Astrocyte (in vitro differentiated cells and primary cell): ENCODE measurements around the gene HOXC9. TPM values are rescaled to one million over a fixed set of nuclear protein-coding genes. Genes with fewer than 3 reads are reported as not detected.

ENCODE experiments used
- DNase-seq: peaks from one replicate; pipeline ENCODE4 v3.0.0-alpha.2; 2010; ENCODE audit warnings: low read depth
- FAIRE-seq: peaks from 2 replicates; lab custom pipeline; 2011; peaks lifted over from hg19 to GRCh38; lab: Jason Lieb, UNC
- H2AFZ ChIP-seq: 2 replicates; pipeline ENCODE4 v1.6.0; 2012; ENCODE audit warnings: low read depth, low read length, inconsistent platforms
- H3K27ac ChIP-seq: 2 replicates; pipeline ENCODE4 v1.5.1; 2011; ENCODE audit warnings: low read depth, low read length, inconsistent platforms
- H3K27me3 ChIP-seq: 2 replicates; pipeline ENCODE4 v1.6.0; 2011; ENCODE audit warnings: low read length, inconsistent platforms; ENCODE audit not compliant: insufficient read depth
- H3K36me3 ChIP-seq: 2 replicates; pipeline ENCODE4 v1.5.1; 2011; ENCODE audit warnings: low read length, inconsistent platforms; ENCODE audit not compliant: insufficient read depth
- H3K4me1 ChIP-seq: 2 replicates; pipeline ENCODE4 v1.5.1; 2011; ENCODE audit warnings: low read length, inconsistent platforms; ENCODE audit not compliant: insufficient read depth
- H3K4me2 ChIP-seq: 2 replicates; pipeline ENCODE4 v1.6.0; 2012; ENCODE audit warnings: low read length, inconsistent platforms
- H3K4me3 ChIP-seq: 2 replicates; pipeline ENCODE4 v1.5.1; 2011; ENCODE audit warnings: low read depth, mild to moderate bottlenecking, low read length, inconsistent platforms; ENCODE audit not compliant: insufficient read depth
- H3K79me2 ChIP-seq: 2 replicates; pipeline ENCODE4 v1.6.0; 2012; ENCODE audit warnings: mild to moderate bottlenecking, low read length, inconsistent platforms; ENCODE audit not compliant: insufficient read depth
- H3K9ac ChIP-seq: 2 replicates; pipeline ENCODE4 v1.6.0; 2012; ENCODE audit warnings: mild to moderate bottlenecking, low read length, inconsistent platforms
- H3K9me3 ChIP-seq: 2 replicates; pipeline ENCODE4 v1.5.1; 2012; ENCODE audit warnings: low read depth, mild to moderate bottlenecking, low read length, inconsistent platforms; ENCODE audit not compliant: insufficient read depth
- H4K20me1 ChIP-seq: 2 replicates; pipeline ENCODE4 v1.6.0; 2012; ENCODE audit warnings: low read length, inconsistent platforms; ENCODE audit not compliant: insufficient read depth
- H3K27ac Mint-ChIP-seq: one replicate; pipeline ENCODE4 v1.8.0; 2021; ENCODE audit warnings: mild to moderate bottlenecking, mixed read lengths; ENCODE audit not compliant: unreplicated experiment
- H3K27me3 Mint-ChIP-seq: one replicate; pipeline ENCODE4 v1.8.0; 2021; ENCODE audit warnings: low read depth, mixed read lengths; ENCODE audit not compliant: unreplicated experiment
- H3K36me3 Mint-ChIP-seq: one replicate; pipeline ENCODE4 v1.8.0; 2021; ENCODE audit warnings: low read depth, mixed read lengths; ENCODE audit not compliant: unreplicated experiment
- H3K4me1 Mint-ChIP-seq: one replicate; pipeline ENCODE4 v1.8.0; 2021; ENCODE audit warnings: low read depth, mixed read lengths; ENCODE audit not compliant: unreplicated experiment
- H3K4me3 Mint-ChIP-seq: one replicate; pipeline ENCODE4 v1.8.0; 2021; ENCODE audit warnings: mild to moderate bottlenecking, moderate library complexity, mixed read lengths; ENCODE audit not compliant: unreplicated experiment
- H3K9me3 Mint-ChIP-seq: one replicate; pipeline ENCODE4 v1.8.0; 2021; ENCODE audit warnings: mild to moderate bottlenecking, mixed read lengths; ENCODE audit not compliant: unreplicated experiment
- EZH2 ChIP-seq: IDR thresholded peaks from 2 replicates; pipeline ENCODE4 v1.6.1; 2012; ENCODE audit warnings: mild to moderate bottlenecking, low read length, inconsistent platforms; ENCODE audit not compliant: insufficient read depth
- total RNA-seq: library from RNA; stranded (reverse); gene quantifications from 2 replicates; pipeline ENCODE4 v1.2.1, GENCODE V29; 2021
- TF ChIP-seq, protein P1 (sequence below): IDR thresholded peaks from 2 replicates; pipeline ENCODE4 v1.5.1; 2011; ENCODE audit warnings: low read depth, mild to moderate bottlenecking, inconsistent platforms, low read length, moderate library complexity; ENCODE audit not compliant: insufficient read depth

Gene HOXC9
- total RNA-seq, 1 donor from 2014 or later: not detected

DNA sequence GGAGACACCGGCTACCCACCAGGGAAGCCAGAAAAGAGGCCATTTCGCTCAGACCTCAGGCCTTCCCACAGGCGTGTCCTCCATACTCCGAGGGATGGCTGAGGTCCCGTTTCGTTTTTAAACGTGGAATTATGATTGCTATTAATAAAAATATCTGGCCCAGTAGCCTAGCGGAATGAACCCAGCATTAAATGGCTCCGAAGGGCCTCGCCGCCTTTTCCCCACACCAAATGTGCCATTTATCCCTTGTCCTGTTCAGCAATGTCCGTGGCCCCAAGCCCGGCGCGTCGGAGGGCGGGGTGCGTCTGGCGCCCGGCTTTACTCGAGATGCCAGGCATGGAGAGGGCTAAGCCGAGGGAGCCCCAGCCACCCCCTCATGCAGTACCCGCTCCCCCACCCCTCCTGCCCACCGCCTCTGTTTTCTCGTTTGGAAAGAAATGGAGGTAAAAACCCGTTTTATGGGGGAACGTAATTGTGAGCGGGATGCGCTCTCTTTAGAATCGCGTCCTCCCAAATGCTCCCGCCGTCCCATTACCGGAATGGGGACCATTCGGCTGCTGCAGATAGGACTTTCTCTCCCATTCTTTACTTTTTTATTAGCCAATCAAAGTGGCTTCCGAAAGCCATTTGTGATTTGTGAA lies 14.5 kb downstream of the HOXC9 start:
- H3K36me3 ChIP-seq: no peaks in the 10 kb centered on the region
- peaks cover 15% of the 10 kb centered on the region for H3K9me3 Mint-ChIP-seq
- H2AFZ ChIP-seq: no peak overlapping the region
- FAIRE-seq: no peak
- H3K4me3 Mint-ChIP-seq: no peak overlapping the region
- no peak overlapping the region for H3K27ac Mint-ChIP-seq
- H3K27ac ChIP-seq: no peak overlapping the region
- H3K4me3 ChIP-seq: no peak overlapping the region
- H4K20me1 ChIP-seq: no peaks in the 10 kb centered on the region
- no peak overlapping the region for H3K9ac ChIP-seq
- no peaks in the 10 kb centered on the region for H3K79me2 ChIP-seq
- no peaks in the 10 kb centered on the region for H3K4me1 ChIP-seq
- no peaks in the 10 kb centered on the region for H3K36me3 Mint-ChIP-seq
- peaks cover 82% of the 10 kb centered on the region for H3K27me3 Mint-ChIP-seq
- H3K9me3 ChIP-seq: no peaks in the 10 kb centered on the region
- H3K4me2 ChIP-seq: no peak overlapping the region
- peaks cover 84% of the 10 kb centered on the region for H3K27me3 ChIP-seq
- DNase-seq: no peak
- no peaks in the 10 kb centered on the region for H3K4me1 Mint-ChIP-seq
- TF ChIP-seq, protein P1, sequence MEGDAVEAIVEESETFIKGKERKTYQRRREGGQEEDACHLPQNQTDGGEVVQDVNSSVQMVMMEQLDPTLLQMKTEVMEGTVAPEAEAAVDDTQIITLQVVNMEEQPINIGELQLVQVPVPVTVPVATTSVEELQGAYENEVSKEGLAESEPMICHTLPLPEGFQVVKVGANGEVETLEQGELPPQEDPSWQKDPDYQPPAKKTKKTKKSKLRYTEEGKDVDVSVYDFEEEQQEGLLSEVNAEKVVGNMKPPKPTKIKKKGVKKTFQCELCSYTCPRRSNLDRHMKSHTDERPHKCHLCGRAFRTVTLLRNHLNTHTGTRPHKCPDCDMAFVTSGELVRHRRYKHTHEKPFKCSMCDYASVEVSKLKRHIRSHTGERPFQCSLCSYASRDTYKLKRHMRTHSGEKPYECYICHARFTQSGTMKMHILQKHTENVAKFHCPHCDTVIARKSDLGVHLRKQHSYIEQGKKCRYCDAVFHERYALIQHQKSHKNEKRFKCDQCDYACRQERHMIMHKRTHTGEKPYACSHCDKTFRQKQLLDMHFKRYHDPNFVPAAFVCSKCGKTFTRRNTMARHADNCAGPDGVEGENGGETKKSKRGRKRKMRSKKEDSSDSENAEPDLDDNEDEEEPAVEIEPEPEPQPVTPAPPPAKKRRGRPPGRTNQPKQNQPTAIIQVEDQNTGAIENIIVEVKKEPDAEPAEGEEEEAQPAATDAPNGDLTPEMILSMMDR: no peak
- peak; percentile 23 for TF ChIP-seq EZH2

DNA sequence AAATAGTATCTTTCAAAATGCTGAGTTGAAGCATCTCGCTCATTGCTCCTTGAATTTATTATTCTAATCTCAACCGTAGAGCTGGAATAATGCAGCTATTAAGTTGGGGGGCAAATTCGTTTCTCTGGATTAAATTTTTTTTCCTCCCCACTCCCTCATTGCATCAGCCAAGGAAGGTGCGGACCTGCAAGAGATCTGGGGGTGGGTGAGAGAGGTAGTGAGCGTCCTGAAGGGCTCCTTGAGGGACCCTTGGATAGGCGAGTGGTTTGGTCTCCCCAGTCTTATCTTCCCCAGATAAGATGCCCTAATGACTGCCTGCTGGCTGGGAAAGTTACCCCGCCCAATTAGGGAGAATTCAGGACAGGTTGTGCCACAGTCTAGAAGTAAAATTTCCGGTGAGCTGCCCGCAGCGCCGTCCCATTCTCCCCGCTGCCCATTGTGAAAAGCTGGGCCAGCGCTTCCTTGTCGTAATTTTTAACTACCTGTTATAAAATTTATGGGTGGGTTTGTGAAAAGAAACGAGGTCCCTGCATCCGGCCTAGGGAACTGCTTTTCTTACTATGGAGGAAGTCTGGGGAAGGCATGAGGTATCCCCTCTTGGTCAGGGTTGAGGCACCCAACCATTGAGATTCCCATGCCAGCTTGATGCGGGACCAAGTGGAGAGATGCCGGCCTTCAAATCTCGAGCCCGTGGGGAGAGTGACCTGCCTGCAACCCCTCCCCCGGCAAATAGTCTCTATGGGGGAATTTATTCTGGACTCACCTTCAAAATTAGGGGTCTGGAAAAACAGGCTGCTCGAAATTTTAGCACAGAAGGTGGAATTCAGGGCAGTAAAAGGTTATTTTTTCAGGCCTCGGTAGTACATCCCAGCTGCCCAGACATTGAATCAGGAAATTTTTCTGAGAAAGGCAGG lies 15.3 kb downstream of the HOXC9 start:
- peaks cover 18% of the 10 kb centered on the region for H3K9me3 Mint-ChIP-seq
- H3K4me3 Mint-ChIP-seq: no peak overlapping the region
- peaks cover 84% of the 10 kb centered on the region for H3K27me3 Mint-ChIP-seq
- H2AFZ ChIP-seq: no peak overlapping the region
- no peaks in the 10 kb centered on the region for H3K36me3 Mint-ChIP-seq
- H3K4me1 ChIP-seq: no peaks in the 10 kb centered on the region
- H3K36me3 ChIP-seq: no peaks in the 10 kb centered on the region
- no peaks in the 10 kb centered on the region for H3K4me1 Mint-ChIP-seq
- H3K4me3 ChIP-seq: no peak overlapping the region
- peak; percentile 54 for TF ChIP-seq EZH2
- TF ChIP-seq, protein P1: no peak
- H3K79me2 ChIP-seq: no peaks in the 10 kb centered on the region
- H3K9ac ChIP-seq: no peak overlapping the region
- peaks cover 84% of the 10 kb centered on the region for H3K27me3 ChIP-seq
- DNase-seq (no peak), FAIRE-seq (no peak)
- H3K27ac Mint-ChIP-seq: no peak overlapping the region
- no peaks in the 10 kb centered on the region for H4K20me1 ChIP-seq
- no peaks in the 10 kb centered on the region for H3K9me3 ChIP-seq
- H3K4me2 ChIP-seq: no peak overlapping the region
- no peak overlapping the region for H3K27ac ChIP-seq
